HG03139 (cell line): ENCODE measurements around the gene PCNX3.
"Not testable (repeated sequence)": the region's sequence is repeated elsewhere in the genome, so short reads cannot be mapped to it uniquely, and the experiment has no call there.

Experiments used
- ATAC-seq: cut with Tn5 transposase; IDR thresholded peaks from one replicate; pipeline ENCODE4 v1.9.1; 2021; ENCODE audit not compliant: unreplicated experiment

The PCNX3 gene

DNA sequence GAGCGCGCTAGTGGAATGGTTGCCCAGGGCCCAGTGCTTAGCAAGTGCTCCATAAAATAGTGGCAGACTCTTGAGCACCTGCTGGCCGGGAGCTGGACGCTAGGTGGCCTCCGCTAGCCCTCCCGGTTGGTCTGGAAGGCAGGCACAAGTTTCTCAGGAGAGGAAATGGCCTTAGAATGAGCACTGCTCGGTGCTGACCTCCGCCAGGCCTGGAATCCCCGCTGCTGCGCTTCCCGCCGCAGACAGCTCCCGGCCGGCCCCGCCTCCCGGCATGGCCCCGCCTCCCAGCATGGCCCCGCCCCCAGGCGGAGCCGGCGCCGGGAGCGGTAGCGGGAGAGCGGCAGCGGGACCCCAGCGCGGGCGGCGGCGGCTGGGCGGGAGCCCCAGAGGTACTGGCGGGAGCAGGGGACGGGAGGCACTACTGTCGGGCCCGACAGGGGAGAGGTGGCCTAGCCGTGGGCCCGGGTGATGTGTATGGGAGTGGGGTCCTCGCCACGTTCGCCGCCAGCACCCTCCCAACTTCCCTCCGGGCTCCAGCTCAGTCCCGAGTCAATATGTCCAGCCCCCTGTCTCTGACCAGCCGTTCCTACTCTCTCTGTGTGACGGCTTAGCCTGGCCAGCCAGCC is 22.3 kb downstream of the PCNX3 start, which contains the start of gene SIPA1:
SIPA1 (plus strand) TSS at position 308 of the 626 bp plus-strand sequence. CDS start 2,821 bp downstream, outside the sequence.
- no peak for ATAC-seq

DNA sequence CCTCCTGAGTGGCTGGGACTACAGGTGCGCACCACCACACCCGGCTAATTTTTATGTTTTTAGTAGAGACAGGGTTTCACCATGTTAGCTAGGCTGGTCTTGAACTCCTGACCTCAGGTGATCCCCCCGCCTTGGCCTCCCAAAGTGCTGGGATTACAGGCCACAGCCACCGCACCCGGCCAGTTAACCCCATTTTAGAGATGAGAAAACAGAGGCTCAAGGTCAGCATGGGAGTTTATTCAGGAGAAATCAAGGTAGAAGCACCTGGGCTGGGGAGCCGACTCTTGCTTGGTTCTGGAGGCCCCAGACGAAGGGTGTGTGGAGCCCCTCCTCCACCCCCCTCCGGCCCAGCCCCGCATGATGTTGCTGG is 23.6 kb downstream of the PCNX3 start:
- not testable (repeated sequence) for ATAC-seq

DNA sequence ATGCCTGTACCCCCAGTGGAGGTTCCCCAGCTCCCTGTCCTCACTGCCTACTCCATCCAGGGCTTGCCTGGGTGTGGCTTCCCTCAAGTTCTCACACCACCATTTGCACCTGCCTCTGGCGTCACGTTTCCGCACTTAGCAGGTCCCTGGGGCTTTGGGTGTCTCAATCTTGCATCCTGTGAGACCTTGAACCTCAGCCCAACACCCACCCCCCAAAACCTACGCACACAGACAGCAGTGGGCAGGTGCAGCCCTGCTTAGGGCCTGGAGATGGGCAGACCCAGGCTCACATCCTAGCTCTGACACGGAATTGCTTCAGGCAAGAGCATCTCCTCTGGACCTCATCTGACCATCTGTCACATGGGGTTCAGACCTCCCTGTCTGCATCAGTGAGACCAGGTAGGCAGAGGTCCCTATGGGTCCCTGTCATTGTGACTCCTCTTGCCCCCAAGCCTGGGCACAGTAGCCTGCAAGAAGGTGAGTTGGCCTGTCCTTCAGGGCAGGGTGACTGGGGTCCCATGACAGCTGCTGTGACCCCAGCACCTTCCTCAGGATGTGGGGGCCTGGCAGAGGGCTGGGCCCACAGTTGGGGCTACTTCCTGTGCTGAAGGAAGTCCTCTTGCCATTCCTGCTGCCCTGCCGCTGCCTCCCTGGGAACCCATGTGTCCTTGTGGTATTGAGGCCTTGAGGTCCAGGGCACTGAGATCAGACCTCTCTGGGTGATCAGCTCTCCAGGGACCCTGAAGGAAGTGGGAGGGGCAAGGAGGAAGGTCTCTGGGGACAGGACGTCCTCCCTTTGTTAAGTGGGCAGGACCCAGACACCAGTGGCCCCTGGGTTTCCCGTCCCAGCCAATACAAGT is 24.3 kb downstream of the PCNX3 start:
- ATAC-seq: peak; percentile 28

DNA sequence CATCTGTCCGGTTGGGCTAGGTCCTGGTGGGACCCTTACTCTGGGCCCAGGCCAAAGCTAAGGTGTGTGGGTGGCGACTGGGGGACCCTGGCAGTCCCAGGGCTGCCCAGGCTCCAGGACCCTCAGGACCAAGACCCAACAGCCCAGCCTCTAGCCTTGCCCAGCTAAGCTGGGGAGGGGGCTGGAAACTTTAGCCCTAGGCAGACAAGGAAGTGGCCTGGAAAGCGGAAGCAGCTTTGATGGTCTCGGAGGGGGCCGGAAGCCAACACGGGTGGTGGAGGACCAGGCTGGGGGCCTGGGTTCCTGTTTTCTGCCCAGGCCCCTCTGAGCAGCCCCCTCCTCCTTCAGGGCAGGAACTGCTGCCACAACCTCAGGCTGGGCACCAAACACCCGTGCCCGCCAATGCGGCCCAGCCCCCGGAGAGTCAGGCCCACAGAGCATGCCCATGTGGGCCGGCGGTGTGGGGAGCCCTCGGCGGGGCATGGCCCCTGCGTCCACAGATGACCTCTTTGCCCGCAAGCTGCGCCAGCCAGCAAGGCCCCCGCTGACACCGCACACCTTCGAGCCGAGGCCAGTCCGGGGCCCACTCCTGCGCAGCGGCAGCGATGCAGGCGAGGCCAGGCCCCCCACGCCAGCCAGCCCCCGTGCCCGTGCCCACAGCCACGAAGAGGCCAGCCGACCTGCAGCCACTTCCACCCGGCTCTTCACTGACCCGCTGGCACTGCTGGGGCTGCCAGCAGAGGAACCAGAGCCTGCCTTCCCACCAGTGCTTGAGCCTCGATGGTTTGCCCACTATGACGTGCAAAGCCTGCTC is 25.1 kb downstream of the PCNX3 start:
- ATAC-seq: peak; percentile 15

DNA sequence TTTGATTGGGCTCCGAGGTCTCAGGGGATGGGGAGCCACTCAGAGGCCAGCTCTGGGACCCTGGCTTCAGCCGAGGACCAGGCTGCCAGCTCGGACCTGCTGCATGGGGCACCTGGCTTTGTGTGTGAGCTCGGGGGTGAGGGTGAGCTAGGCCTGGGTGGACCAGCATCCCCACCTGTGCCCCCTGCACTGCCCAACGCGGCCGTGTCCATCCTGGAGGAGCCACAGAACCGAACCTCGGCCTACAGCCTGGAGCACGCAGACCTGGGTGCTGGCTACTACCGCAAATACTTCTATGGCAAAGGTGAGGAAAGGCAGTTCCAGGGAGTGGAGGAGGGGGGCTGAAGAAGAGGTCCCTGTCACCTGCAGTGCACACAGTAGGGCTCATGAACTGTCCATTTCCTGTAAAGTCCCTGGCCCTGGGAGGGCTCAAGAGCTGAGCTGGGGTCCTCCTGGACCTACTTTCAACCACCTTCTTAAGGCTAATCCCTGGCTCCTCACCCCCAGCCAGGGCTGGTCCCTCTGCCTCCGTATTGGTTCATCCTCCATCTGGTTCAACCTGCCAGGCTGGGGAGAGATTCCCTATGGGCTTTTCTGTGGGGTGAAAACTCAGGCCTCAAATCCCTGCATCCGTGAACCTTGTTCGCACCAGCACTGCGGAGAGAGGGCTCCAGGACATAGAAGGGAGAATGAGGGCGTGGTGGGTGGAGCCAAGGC is 25.9 kb downstream of the PCNX3 start:
- no peak for ATAC-seq

DNA sequence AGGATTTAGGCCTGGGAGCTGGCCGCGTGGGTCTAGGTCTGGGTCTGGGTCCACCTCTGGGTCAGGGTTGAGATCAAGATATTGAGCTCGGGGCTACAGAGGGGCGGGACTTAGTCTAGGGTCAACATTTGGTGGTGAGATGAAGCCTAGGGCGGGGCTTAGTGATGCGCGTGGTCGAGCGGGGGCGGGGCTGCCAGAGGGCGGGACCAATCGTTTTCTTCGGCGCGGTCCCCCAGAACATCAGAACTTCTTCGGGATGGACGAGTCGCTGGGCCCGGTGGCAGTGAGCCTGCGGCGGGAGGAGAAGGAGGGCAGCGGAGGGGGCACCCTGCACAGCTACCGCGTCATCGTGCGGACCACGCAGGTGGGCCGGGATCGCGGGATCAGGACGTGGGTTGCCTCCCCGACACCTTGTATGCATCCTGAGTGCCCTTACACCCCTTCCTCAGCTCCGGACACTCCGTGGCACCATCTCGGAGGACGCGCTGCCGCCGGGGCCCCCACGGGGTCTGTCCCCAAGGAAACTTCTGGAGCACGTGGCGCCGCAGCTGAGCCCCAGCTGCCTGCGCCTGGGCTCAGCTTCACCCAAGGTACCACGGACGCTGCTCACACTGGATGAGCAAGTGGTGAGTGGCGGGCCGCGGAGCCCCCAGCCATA is 26.6 kb downstream of the PCNX3 start:
- ATAC-seq: no peak

DNA sequence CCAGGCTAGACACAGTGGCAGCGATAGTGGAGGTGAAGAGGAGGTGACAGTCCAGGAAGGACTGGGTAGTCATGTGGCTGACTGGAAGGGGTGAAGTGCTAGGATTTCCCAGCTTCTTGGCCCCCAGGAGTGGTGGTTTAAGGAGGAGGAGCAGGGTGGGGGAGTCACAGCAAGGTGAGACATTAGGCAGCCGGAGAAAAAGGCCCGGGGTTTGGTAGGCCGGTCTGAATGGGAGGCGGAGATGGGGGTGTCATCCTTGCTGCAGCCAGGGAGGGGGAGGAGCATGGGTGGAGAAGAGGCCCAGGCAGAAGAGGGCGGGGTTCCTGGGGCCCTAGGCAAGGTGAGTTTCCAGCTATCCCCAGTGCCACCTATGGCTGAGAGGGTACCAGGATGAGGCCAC is 28.4 kb downstream of the PCNX3 start:
- no peak for ATAC-seq

DNA sequence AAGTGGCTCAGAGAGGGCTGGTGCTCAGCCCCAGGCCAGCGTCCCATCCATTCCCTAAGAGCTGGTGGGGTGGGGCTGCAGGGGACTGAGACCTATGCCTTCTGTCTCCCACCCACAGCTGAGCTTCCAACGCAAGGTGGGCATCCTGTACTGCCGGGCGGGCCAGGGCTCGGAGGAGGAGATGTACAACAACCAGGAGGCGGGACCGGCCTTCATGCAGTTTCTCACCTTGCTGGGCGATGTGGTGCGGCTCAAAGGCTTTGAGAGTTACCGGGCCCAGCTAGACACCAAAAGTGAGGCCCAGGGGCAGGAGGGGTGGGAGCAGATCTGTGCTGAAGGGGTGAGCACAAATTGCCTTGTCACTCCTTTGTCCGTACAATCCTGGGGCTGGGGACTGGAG is 29.3 kb downstream of the PCNX3 start:
- no peak for ATAC-seq

DNA sequence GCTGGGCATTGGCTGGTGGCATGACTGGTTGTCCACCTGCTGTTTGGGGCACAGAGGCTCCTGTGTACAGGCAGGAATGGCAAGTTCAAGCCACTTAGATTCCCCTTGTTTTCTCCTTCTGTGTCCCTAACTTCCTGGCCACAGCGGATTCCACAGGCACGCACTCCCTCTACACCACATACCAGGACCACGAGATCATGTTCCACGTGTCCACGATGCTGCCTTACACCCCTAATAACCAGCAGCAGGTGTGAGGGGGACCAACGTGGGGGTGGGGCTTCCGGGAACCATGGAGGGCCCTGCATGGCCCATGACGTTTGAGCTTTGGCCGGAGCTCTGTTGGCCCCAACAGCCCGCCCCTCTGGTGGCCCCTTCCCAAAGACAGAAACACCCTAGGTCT is 30.1 kb downstream of the PCNX3 start:
- ATAC-seq: no peak

DNA sequence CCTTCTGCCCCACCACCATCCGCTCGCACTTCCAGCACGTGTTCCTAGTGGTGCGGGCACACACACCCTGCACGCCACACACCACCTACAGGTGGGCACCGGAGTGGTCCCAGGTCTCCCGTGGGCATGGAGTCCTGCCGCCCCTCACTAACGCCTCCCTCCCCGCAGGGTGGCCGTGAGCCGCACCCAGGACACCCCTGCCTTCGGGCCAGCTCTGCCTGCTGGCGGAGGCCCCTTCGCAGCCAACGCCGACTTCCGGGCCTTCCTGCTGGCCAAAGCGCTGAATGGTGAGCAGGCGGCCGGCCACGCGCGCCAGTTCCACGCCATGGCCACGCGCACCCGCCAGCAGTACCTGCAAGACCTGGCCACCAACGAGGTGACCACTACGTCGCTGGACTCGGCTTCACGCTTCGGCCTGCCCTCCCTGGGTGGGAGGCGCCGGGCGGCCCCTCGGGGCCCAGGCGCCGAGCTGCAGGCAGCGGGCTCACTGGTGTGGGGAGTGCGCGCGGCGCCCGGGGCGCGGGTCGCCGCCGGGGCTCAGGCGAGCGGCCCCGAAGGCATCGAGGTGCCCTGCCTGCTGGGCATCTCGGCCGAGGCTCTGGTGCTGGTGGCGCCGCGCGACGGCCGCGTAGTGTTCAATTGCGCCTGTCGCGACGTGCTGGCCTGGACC is 30.8 kb downstream of the PCNX3 start:
- ATAC-seq: no peak

DNA sequence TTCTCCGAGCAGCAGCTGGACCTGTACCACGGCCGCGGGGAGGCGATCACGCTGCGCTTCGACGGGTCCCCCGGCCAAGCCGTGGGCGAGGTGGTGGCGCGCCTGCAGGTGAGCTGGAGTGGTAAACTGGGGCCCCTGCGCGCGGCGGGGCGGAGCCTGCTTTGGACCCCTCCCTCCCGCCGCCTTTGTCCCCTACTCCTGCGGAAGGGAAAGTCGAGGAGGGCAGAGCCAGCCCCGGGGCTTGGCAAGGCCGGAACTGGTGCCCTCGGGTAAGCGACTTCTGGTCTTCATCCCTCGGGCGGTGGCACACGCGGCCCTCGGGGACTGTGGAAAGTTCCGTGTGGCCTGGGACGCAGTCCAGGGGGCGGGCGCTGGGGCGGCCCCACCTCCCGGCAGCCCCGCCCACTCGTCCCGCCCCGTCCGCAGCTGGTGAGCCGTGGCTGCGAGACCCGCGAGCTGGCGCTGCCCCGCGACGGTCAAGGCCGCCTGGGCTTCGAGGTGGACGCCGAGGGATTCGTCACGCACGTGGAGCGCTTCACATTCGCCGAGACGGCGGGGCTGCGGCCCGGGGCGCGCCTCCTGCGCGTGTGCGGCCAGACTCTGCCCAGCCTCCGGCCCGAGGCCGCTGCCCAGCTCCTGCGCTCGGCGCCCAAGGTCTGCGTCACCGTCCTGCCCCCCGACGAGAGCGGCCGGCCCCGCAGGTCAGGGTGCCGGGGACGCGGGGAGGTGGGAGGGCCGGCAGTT is 31.6 kb downstream of the PCNX3 start:
- ATAC-seq: no peak

DNA sequence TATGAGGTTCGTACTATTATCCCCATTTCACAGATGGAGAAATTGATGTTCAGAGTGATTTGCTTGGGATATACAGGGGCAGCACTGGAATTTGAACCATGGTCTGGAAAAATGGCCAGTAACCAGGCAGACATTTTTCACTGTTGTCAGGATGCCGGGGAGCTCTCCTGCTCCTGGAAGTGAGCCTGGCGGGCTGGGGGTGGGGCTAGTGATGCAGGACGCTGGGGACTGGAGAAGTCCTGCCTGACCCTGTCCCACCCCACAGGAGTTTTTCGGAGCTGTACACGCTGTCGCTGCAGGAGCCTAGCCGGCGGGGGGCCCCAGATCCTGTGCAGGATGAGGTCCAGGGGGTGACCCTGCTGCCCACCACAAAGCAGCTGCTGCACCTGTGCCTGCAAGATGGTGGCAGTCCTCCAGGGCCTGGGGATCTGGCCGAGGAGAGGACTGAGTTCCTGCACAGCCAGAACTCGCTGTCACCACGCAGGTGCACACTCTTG is 33.5 kb downstream of the PCNX3 start:
- ATAC-seq: no peak

DNA sequence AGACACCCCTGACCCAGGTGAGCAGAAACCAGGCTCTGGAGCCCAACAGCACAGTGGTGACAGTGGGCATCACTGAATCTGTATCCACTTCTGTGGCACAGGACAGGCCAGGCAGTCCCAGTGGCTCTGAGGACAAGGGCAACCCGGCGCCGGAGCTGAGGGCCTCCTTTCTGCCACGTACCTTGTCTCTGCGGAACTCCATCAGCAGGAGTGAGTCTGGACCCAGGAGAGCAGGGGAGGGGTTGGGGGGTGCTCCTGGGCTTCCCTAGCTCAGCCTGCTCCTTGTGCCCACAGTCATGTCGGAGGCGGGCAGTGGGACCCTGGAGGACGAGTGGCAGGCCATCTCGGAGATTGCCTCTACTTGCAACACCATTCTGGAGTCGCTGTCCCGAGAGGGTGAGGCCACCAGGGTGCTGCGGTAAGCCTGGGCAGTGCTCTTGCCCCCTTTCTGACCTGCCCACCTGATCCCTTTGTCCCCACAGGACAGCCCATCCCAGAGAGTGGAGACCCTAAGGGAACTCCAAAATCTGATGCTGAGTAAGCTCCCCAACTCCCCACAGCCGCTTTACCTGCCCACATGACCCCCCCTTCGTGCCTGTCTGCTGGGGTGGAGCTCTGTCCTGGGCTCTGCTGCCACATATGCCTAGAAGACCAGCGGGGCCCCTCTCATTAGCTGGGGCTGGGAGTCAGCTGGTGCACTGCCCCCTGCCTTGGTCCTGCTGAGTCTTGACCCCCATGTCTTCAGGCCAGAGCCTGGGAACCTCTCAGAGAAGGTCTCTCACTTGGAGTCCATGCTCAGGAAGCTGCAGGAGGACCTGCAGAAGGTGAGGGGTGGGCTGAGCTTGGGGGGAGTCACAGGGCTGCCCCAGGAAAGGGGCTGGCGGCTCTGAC is 34.3 kb downstream of the PCNX3 start:
- ATAC-seq: no peak

DNA sequence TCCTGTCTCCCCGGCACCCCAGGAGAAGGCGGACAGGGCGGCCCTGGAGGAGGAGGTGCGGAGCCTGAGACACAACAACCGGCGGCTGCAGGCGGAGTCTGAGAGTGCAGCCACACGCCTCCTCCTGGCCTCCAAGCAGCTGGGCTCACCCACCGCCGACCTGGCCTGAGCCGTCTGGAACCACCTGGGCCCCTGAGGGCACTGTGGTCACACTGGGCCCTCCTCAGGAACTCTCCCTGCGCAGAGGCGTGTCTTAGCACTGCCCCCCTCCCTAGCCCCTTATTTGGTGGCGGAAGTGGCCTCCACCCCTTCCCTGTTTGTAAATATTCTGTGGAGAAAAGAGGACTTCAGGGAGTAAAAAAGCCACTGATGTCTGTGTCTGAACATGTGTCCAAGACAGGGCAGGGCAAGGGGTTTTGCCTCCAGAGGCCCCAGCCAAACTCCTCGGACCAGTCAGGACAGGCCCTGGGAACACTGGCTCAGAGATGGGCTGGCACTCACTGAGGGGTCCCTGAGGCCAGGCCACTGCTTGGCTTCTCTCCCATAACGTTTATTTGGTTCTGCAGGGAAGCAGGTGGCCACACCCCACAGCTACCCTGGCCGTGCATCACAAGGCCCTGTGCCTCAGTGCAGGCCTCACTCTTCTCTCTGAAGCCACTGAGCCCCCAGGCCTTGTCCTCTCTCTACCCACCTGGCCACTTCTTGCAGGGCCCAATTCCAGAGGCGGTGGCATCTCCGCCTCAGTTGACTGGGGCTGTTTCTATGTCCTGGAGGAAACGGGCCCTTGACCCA is 35.2 kb downstream of the PCNX3 start:
- ATAC-seq: no peak

DNA sequence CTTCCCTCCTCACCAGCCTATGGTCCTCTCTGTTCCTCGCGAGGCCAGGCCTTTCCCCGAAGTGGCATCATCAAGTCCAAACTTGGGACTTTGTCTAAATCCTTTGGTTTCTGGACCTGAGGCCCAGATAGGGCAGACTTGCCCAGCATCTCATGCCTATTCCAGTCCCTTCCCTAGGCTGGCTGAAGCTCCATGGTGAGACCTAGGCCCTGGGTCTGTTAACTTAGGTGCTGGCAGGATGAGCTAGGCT is 35.7 kb downstream of the PCNX3 start:
- no peak for ATAC-seq

DNA sequence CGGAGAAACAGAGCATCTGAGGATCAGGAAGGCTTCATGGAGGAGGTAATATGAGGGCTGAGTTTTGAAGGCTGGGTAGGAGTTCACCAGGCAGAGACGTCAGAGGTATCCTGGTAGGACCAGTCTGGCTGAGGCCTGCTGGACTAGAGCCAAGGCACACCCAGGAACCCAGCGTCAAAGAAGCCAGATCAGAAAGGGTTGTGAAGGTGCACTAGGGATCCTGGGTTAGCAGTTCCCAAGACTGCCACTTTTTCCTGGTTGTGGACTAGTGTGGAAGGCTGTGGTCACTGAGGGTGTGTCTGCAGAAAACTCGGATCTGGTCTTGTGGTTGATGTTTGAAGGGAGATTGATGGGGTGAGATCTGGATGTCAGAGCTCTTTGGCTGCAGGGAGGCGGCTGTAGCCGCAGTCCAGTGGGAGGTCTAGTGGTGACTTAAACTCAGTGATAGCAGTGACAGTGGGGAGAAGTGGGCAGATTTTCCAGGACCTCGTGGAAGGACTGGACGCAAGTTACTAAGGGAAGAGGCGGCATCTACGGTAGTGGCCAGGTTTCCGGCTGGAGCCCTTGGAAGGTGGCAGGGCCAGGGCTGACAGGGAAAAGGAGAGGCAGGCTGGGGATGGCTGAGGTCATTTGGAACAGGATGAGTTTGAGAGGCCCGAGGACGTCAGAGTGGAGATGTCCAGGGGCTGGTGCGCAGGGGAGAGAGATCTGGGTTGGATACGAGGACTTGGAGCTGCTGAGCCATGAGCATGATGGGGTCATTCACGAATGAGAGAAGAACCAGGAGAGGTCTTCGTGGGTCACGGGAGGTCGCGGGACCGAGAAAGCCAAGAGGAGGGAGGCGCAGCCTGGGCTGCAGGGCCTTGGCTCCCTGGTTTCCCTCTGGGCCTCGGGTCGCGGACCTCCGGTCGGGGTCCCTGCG is 36.3 kb downstream of the PCNX3 start:
- ATAC-seq: no peak
